ENCODE data around the gene OR52K1. TPM values are rescaled to one million over a fixed set of nuclear protein-coding genes. Genes with fewer than 3 reads are reported as not detected.

OR52K1 gene
- total RNA-seq, 4 donors from 2014 or later, result 0.85 TPM; not detected in 3

DNA sequence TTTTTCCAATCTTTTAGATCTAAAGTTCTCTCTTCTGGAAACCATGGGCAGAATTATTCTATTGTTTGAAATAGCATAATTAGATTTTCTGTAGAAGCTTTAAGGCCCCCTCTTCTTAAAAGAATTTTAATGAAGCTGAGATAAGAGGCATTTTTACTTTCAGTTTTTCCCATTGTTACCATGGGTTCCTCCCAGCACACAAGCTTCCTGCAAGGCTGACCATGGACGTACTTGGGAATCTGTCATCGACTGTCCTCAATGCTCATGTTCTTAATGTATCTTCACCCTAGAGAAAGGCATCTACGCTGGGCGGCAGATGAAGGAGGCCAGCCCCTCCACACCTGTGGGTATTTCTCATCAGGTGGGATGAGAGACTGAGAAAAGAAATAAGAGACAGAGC is 22.3 kb upstream of the OR52K1 start:
- H3K4me3 ChIP-seq, result no peak overlapping the region
- no peaks in the 10 kb centered on the region for H3K9me3 ChIP-seq
- 88% methylated on average over 4 of the region's 4 CpGs for WGBS
- TF ChIP-seq POLR2A (IDR thresholded peaks at IDR 0.05) (no peak), EP300 (IDR thresholded peaks at IDR 0.05) (no peak), POLR2AphosphoS5 (IDR thresholded peaks at IDR 0.05) (no peak)
- TF ChIP-seq, protein P1, sequence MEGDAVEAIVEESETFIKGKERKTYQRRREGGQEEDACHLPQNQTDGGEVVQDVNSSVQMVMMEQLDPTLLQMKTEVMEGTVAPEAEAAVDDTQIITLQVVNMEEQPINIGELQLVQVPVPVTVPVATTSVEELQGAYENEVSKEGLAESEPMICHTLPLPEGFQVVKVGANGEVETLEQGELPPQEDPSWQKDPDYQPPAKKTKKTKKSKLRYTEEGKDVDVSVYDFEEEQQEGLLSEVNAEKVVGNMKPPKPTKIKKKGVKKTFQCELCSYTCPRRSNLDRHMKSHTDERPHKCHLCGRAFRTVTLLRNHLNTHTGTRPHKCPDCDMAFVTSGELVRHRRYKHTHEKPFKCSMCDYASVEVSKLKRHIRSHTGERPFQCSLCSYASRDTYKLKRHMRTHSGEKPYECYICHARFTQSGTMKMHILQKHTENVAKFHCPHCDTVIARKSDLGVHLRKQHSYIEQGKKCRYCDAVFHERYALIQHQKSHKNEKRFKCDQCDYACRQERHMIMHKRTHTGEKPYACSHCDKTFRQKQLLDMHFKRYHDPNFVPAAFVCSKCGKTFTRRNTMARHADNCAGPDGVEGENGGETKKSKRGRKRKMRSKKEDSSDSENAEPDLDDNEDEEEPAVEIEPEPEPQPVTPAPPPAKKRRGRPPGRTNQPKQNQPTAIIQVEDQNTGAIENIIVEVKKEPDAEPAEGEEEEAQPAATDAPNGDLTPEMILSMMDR (IDR thresholded peaks at IDR 0.05), result no peak
- no peaks in the 10 kb centered on the region for H3K4me1 ChIP-seq
- no peaks in the 10 kb centered on the region for H3K36me3 ChIP-seq
- H3K27ac ChIP-seq, result no peak overlapping the region
- H3K27me3 ChIP-seq, result no peaks in the 10 kb centered on the region
- DNase-seq (ENCODE audit: low spot score in 2 of 2), result no peak

DNA sequence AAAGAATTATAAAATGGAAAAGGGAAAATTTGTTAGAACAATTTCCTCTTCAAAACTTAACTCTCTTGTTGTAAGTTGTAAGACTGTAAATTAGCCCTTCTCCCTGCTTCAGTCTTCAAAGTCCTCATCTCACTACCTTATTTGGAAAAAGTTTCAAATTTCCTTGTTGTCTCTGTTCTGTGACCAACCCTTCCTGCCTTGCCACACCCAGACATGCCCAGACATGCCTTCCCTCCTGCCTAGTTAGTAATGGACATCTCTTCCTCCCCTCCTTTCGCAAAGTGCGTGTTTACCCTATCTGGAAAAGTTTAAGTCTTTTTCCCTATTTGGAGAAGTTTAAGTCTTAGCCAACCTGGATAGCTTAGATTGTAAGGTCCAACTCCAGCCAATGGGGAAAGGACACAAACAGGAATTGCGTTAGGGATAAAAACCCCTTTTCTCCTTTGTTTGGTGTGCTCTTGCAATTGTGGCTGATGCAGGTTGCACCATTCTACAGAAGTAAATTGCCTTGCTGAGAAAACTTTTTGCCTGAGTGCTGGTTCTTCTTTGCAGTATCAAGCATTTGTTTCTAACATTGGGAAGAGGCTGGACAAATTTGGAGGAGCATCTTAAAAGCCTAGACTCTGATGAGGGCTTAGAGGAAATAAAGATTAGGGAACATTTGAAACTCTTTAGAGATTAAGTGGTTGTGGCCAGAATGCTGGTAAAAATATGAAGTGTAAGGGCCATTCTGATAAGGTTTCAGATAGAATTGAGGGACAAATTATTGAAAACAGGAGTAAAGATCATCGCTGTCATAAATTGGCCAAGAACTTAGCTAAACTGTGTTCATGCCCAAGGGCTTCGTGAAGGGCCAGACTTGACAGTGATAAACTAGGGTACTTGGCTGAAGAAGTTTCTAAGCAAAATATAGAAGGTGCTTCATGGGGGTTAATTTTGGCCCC is 18.0 kb upstream of the OR52K1 start:
- TF ChIP-seq EP300 (IDR thresholded peaks at IDR 0.05), result no peak
- TF ChIP-seq, protein P1 (IDR thresholded peaks at IDR 0.05), result no peak
- no peak for TF ChIP-seq POLR2A (IDR thresholded peaks at IDR 0.05)
- no peaks in the 10 kb centered on the region for H3K4me1 ChIP-seq
- no peak overlapping the region for H3K4me3 ChIP-seq
- no peak for DNase-seq (ENCODE audit: low spot score in 2 of 2)
- WGBS, result 91% methylated on average over 5 of the region's 5 CpGs
- H3K27me3 ChIP-seq, result no peaks in the 10 kb centered on the region
- no peak overlapping the region for H3K27ac ChIP-seq
- H3K36me3 ChIP-seq, result no peaks in the 10 kb centered on the region
- no peaks in the 10 kb centered on the region for H3K9me3 ChIP-seq

DNA sequence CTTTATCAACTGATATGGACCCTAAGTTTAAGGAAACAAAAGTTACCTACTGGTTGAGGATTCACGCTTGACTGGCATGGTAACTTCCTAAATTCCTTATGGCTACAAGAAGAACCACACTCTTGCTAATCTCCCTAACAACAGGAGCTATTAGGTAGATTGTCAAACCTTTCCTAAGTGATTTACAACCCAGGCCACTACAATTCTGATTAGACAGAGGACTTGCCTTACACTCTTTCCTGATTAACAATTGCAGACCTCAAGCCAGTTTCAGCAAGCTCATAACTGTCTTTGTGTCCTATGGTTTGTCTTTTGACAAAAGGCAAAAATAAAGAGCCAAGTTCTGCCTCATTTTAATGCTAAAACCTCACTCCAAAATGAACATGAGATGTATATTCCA is 17.0 kb upstream of the OR52K1 start:
- TF ChIP-seq EP300 (IDR thresholded peaks at IDR 0.05) (no peak), POLR2AphosphoS5 (IDR thresholded peaks at IDR 0.05) (no peak), POLR2A (IDR thresholded peaks at IDR 0.05) (no peak)
- TF ChIP-seq, protein P1 (IDR thresholded peaks at IDR 0.05), result no peak

DNA sequence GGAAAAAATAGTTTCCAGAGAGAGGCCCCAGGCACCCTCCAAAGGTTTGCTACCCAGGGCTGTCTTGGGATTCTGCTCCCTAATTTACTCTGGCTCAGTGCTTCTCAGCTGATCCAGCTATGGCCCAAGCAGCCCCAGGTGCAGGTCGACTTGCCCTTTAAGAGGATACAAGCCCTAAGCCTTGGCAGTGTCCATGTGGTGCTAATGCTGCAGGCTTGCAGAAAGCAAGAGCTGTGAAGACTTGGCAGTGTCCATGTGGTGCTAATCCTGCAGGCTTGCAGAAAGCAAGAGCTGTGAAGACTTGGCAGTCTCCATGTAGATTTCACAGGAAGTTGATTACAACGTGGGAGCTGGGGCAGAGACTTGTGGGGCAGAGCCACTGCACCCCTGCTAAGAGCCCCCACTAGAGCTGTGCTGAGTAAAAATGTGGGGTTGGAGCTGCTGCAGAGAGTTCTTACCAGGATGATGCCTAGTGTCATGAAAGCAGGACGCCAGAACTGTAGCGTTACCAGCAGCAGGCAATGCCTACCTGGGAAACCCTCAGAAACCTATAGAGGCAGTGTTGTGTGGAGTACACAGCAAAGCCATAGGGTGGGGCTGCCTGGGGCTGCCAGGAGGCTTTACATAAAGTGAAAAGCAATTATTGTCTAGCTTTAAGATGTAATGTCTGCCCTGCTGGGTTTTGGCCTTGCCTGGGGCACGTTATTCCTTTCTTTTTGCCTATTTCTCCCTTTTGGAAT is 16.1 kb upstream of the OR52K1 start:
- Histone ChIP-seq H3K9me3 (no peaks in the 10 kb centered on the region), H3K4me1 (no peaks in the 10 kb centered on the region), H3K36me3 (no peaks in the 10 kb centered on the region), H3K27me3 (no peaks in the 10 kb centered on the region), H3K27ac (no peak overlapping the region), H3K4me3 (no peak overlapping the region)
- 52% methylated on average over 4 of the region's 5 CpGs for WGBS
- TF ChIP-seq EP300 (IDR thresholded peaks at IDR 0.05) (no peak), POLR2A (IDR thresholded peaks at IDR 0.05) (no peak), POLR2AphosphoS5 (IDR thresholded peaks at IDR 0.05) (no peak)
- TF ChIP-seq, protein P1 (IDR thresholded peaks at IDR 0.05), result no peak
- DNase-seq (ENCODE audit: low spot score in 2 of 2), result no peak

More for the DNA sequence above, 17.0 kb upstream of the OR52K1 start:
- H3K27me3 ChIP-seq, result no peaks in the 10 kb centered on the region
- no peak for DNase-seq (ENCODE audit: low spot score in 2 of 2)
- no peak overlapping the region for H3K27ac ChIP-seq
- H3K4me3 ChIP-seq, result no peak overlapping the region
- no peaks in the 10 kb centered on the region for H3K36me3 ChIP-seq
- H3K9me3 ChIP-seq, result no peaks in the 10 kb centered on the region
- H3K4me1 ChIP-seq, result no peaks in the 10 kb centered on the region
- WGBS, result 57% methylated on average over 1 of the region's 1 CpG

DNA sequence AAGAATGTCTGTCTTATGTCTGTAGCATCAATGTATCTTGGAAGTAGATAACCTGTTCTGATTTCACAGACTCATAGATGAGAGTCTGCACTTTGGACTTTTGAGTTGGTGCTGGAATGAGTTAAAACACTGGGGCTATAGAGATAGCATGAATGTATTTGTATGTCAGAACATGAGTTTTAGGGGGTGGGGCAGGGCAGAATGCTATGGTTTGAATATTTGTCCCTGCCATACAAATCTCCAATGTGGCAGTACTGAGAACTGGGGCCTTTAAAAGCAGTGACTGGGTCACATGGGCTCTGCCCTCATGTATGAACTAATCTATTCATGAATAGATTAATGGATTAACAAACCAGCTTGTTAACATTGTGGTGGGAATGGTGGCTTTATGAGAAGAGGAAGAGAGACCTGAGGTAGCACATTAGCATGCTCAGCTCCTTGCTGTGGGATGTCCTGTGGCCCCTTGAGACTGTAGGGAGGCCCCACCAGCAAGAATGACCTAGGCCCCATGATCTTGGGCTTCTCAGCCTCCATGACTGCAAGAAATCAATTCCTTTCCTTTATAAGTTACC is 15.5 kb upstream of the OR52K1 start:
- Histone ChIP-seq H3K27me3 (no peaks in the 10 kb centered on the region), H3K4me3 (no peak overlapping the region), H3K9me3 (no peaks in the 10 kb centered on the region), H3K36me3 (no peaks in the 10 kb centered on the region), H3K27ac (no peak overlapping the region), H3K4me1 (no peaks in the 10 kb centered on the region)
- no peak for DNase-seq (ENCODE audit: low spot score in 2 of 2)
- TF ChIP-seq, protein P1 (IDR thresholded peaks at IDR 0.05), result no peak
- no peak for TF ChIP-seq EP300 (IDR thresholded peaks at IDR 0.05)
- TF ChIP-seq POLR2AphosphoS5 (IDR thresholded peaks at IDR 0.05), result no peak
- TF ChIP-seq POLR2A (IDR thresholded peaks at IDR 0.05), result no peak
